Naive thymus-derived CD4-positive, alpha-beta T cell (primary cell): ENCODE measurements around the gene DPEP1. TPM values are rescaled to one million over a fixed set of nuclear protein-coding genes. Genes with fewer than 3 reads are reported as not detected.

Source experiments
- ATAC-seq: fragments of 150-1000 bp; cut with Tn5 transposase; 2 replicates; pipeline ENCODE4 v1.10.0; 2021; ENCODE audit warnings: mild to moderate bottlenecking, moderate library complexity
- CTCF ChIA-PET: fragments of 350-600 bp; sonication (Branson Sonifier 250); formaldehyde crosslinking; loops from one replicate; lab custom pipeline; 2021; ENCODE audit warnings: antibody characterized with exemption; lab: Charles Lee
- POLR2A ChIA-PET: fragments of 350-600 bp; sonication (Branson Sonifier 250); formaldehyde crosslinking; loops from one replicate; lab custom pipeline; 2021; ENCODE audit warnings: antibody characterized with exemption, inconsistent platforms; lab: Charles Lee
- DNase-seq, 9 donors: peaks; one replicate each; pipeline versions ENCODE4 v3.0.0 to v3.0.0-alpha.2; 2020 to 2022; ENCODE audit warnings: mixed read lengths in 1 of 9
- H3K27ac ChIP-seq: one replicate; pipeline ENCODE4 v1.7.0; 2013; ENCODE audit warnings: mild to moderate bottlenecking, low read depth, low read length, moderate library complexity
- H3K27me3 ChIP-seq, 2 donors: one replicate each; pipeline ENCODE4 v1.7.0; 2013; ENCODE audit warnings: low read length in 2 of 2, mild to moderate bottlenecking in 2 of 2, moderate library complexity in 2 of 2; ENCODE audit not compliant: control insufficient read depth in 2 of 2, insufficient read depth in 2 of 2
- H3K36me3 ChIP-seq, 3 experiments: 1 replicate in 2 of 3; 2 replicates in 1 of 3; pipeline ENCODE4 v1.7.0; 2013; ENCODE audit warnings: low read length in 3 of 3, mild to moderate bottlenecking in 3 of 3, moderate library complexity in 1 of 3; ENCODE audit not compliant: insufficient read depth in 3 of 3, control insufficient read depth in 2 of 3
- H3K4me1 ChIP-seq, 2 donors: one replicate each; pipeline ENCODE4 v1.7.0; 2013; ENCODE audit warnings: low read length in 2 of 2, mild to moderate bottlenecking in 2 of 2, moderate library complexity in 1 of 2; ENCODE audit not compliant: control insufficient read depth in 2 of 2, insufficient read depth in 2 of 2
- H3K4me3 ChIP-seq: 2 replicates; pipeline ENCODE4 v1.7.0; 2013; ENCODE audit warnings: mild to moderate bottlenecking, low read length
- H3K9me3 ChIP-seq, 3 experiments: 1 replicate in 2 of 3; 2 replicates in 1 of 3; pipeline ENCODE4 v1.7.0; 2013; ENCODE audit warnings: low read length in 3 of 3; ENCODE audit not compliant: control insufficient read depth in 2 of 3
- H3K27ac Mint-ChIP-seq, 9 donors: one replicate each; pipeline ENCODE4 v1.8.0; 2020 to 2022; ENCODE audit warnings: mixed read lengths in 9 of 9, mild to moderate bottlenecking in 8 of 9, moderate library complexity in 5 of 9, inconsistent platforms in 2 of 9
- H3K27me3 Mint-ChIP-seq, 5 donors: one replicate each; pipeline ENCODE4 v1.8.0; 2021 to 2022; ENCODE audit warnings: mixed read lengths in 5 of 5, mild to moderate bottlenecking in 1 of 5
- H3K36me3 Mint-ChIP-seq, 5 donors: one replicate each; pipeline ENCODE4 v1.8.0; 2020 to 2022; ENCODE audit warnings: mixed read lengths in 5 of 5, mild to moderate bottlenecking in 3 of 5, inconsistent platforms in 1 of 5
- H3K4me1 Mint-ChIP-seq, 7 donors: one replicate each; pipeline ENCODE4 v1.8.0; 2020 to 2022; ENCODE audit warnings: mixed read lengths in 7 of 7, mild to moderate bottlenecking in 3 of 7, inconsistent platforms in 1 of 7
- H3K4me3 Mint-ChIP-seq, 10 donors: one replicate each; pipeline ENCODE4 v1.8.0; 2020 to 2022; ENCODE audit warnings: mild to moderate bottlenecking in 10 of 10, mixed read lengths in 10 of 10, moderate library complexity in 6 of 10, inconsistent platforms in 2 of 10
- H3K9me3 Mint-ChIP-seq, 11 donors: one replicate each; pipeline ENCODE4 v1.8.0; 2020 to 2022; ENCODE audit warnings: mixed read lengths in 11 of 11, mild to moderate bottlenecking in 4 of 11, inconsistent platforms in 1 of 11, moderate library complexity in 1 of 11
- intact Hi-C, 2 donors: fragments of 100-400 bp; cut with micrococcal nuclease; formaldehyde crosslinking; loops; one replicate each; pipeline ENCODE4 v1.15.1; 2023
- polyA plus RNA-seq, 2 donors: library from polyadenylated mRNA; unstranded; fragments of 300-500 nt; fragmentation: Illumina TruSeq; gene quantifications; one replicate each; pipeline ENCODE4 v1.2.3, GENCODE V29; 2021
- total RNA-seq, 6 experiments: library from RNA in 5 of 6; stranded (reverse) in 5 of 6; gene quantifications; 1 replicate in 5 of 6; 2 replicates in 1 of 6; pipeline ENCODE4 v1.2.3 and lab custom pipeline; 2021 to 2026

The DPEP1 gene
- total and polyA plus RNA-seq, 7 experiments from 2014 or later, result not detected

DNA sequence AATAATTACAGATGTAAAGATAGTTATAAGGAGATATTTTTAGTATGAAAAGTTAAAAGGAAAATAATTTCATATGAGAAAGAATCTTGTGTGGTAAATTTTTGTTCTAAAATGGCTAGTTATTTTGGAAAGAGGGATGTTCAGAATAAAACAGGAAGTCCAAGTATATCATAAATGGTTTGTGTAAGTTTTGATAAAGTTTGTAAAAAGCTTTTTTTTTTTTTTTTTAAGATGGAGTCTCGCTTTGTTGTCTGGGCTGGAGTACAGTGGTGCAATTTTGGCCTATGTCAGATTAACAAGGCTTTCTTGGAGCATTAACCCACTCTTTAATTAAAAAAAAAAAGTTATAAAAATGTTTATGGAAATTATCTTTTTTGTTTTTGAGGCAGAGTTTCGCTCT lies 64.8 kb downstream of the DPEP1 start:
- Histone ChIP-seq H3K36me3 (no peaks in the 10 kb centered on the region), H3K4me1 (no peaks in the 10 kb centered on the region), H3K9me3 (no peaks in the 10 kb centered on the region), H3K4me3 (no peak overlapping the region), H3K27me3 (no peaks in the 10 kb centered on the region), H3K27ac (no peak overlapping the region)
- CTCF ChIA-PET, result interaction anchor here (0.6 to 1.2 kb wide), 3 partner anchors 22 to 682 kb away, joined by 3 to 6 read pairs (median 3); no protein-coding TSS in a partner anchor
- Mint-ChIP-seq H3K36me3 (peaks cover 0 to 7% (median 0%) of the 10 kb centered on the region in 5 donors), H3K4me3 (no peak overlapping the region), H3K27ac (no peak overlapping the region), H3K27me3 (no peaks in the 10 kb centered on the region), H3K4me1 (no peaks in the 10 kb centered on the region), H3K9me3 (peaks cover 0 to 7% (median 0%) of the 10 kb centered on the region in 11 donors)
- DNase-seq, result no peak
- POLR2A ChIA-PET, result interaction anchor here (0.6 to 0.7 kb wide), 3 partner anchors 24 to 120 kb away, joined by 3 read pairs; no protein-coding TSS in a partner anchor
- intact Hi-C loops, result no loop called here
- no peak for ATAC-seq

DNA sequence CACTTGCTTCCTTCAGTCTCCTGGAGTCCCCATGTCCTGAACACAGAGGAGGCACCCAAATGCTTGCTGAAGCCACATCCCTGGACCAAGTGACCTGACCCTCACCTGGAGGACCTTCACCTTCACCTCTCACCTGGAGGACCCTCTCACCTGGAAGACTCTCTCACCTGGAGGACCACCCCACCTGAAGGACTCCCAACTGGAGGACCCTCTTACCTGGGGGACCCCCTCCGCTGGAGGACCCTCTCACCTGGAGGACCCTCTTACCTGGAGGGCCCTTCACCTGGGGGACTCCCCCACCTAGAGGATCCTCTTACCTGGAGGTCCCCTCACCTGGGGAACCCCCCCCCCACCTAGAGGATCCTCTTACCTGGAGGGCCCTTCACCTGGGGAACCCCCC lies 72.5 kb downstream of the DPEP1 start:
- Mint-ChIP-seq H3K9me3 (peaks cover 0 to 6% (median 0%) of the 10 kb centered on the region in 11 donors), H3K27me3 (no peaks in the 10 kb centered on the region), H3K36me3 (peaks cover 0 to 15% (median 0%) of the 10 kb centered on the region in 5 donors), H3K4me1 (peaks cover 9 to 18% (median 17%) of the 10 kb centered on the region in 7 donors), H3K27ac (peak overlapping the region in 7 of 9 donors; percentile 10 to 89 (median 56)), H3K4me3 (peak overlapping the region; percentile 47 to 96 (median 90))
- Histone ChIP-seq H3K27ac (peak overlapping the region; percentile 93), H3K9me3 (no peaks in the 10 kb centered on the region), H3K4me3 (no peak overlapping the region), H3K36me3 (peaks cover 0 to 19% (median 0%) of the 10 kb centered on the region in 3 experiments), H3K27me3 (no peaks in the 10 kb centered on the region), H3K4me1 (peaks cover 0 to 7% of the 10 kb centered on the region in 2 donors)
- CTCF ChIA-PET, result interaction anchor here (0.6 to 1.4 kb wide), 4 partner anchors 14 to 92 kb away, joined by 3 to 10 read pairs (median 6); no protein-coding TSS in a partner anchor
- ATAC-seq, result no peak
- POLR2A ChIA-PET, result interaction anchor here (0.9 to 2.4 kb wide), 5 partner anchors 13 to 187 kb away, joined by 3 to 21 read pairs (median 4); partner anchors contain the start of genes SPATA2L and TCF25
- intact Hi-C loops, result loop anchor here (1.0 to 5.0 kb wide), 7 partner anchors 14 to 515 kb away; partner anchors contain the start of genes CDH15 (in 1 of the 2), CHMP1A (in 1 of the 2), RPL13 (in 1 of the 2) and SPATA33 (in 1 of the 2)
- DNase-seq, result no peak

DNA sequence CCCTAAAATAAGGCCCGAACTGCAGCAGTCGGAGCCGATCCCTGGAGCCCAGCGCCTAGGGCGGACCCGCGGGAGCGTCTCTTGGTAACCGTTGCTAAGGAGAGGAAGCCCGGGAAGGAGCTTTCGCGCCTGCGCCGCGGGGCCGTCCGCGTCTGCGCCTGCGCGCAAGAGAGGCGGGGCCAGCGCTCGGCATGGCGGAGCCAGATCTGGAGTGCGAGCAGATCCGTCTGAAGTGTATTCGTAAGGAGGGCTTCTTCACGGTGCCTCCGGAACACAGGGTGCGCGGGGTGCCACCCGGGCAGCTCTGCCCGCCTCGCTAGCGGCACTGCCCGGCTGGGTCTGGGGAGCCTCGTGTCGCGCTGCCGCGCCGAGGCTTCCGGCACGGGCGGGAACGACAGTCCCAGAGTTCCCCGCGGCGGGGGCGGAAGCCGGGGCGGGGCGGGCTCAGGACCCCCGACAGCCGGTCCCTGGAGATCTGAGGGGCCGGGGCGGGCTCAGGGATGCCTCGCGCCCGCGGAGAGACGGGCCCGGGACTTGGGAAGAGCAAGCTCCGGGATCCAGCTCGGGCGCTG lies 73.2 kb downstream of the DPEP1 start, which contains the start of gene CDK10:
TSS of gene CDK10 (plus strand) at position 170 of the 572 bp plus-strand sequence. CDS start at position 192, 22 bp downstream.
- Mint-ChIP-seq H3K9me3 (peaks cover 0 to 6% (median 0%) of the 10 kb centered on the region in 11 donors), H3K27ac (peak within 1 kb of the TSS; percentile 80 to 95 (median 92)), H3K27me3 (no peaks in the 10 kb centered on the region), H3K36me3 (peaks cover 0 to 15% (median 0%) of the 10 kb centered on the region in 5 donors), H3K4me3 (peak within 1 kb of the TSS; percentile 86 to 96 (median 92)), H3K4me1 (peaks cover 9 to 18% (median 17%) of the 10 kb centered on the region in 7 donors)
- ChIA-PET POLR2A (interaction anchor here (0.6 to 2.4 kb wide), 10 partner anchors 12 to 473 kb away, joined by 3 to 21 read pairs (median 3); partner anchors contain the start of genes CHMP1A, SPATA2L, SPATA33 and TCF25), CTCF (interaction anchor here (0.7 to 1.4 kb wide), 2 partner anchors 13 to 19 kb away, joined by 5 to 10 read pairs; no protein-coding TSS in a partner anchor)
- Histone ChIP-seq H3K9me3 (no peaks in the 10 kb centered on the region), H3K27me3 (no peaks in the 10 kb centered on the region), H3K36me3 (peaks cover 0 to 23% (median 0%) of the 10 kb centered on the region in 3 experiments), H3K4me3 (peak within 1 kb of the TSS; percentile 96), H3K27ac (peak within 1 kb of the TSS; percentile 93), H3K4me1 (peaks cover 0 to 7% of the 10 kb centered on the region in 2 donors)
- intact Hi-C loops, result loop anchor here (1.0 to 5.0 kb wide), 7 partner anchors 14 to 516 kb away; partner anchors contain the start of genes CDH15 (in 1 of the 2), CHMP1A (in 1 of the 2), RPL13 (in 1 of the 2) and SPATA33 (in 1 of the 2)
- ATAC-seq (peak; percentile 90), DNase-seq (peak; percentile 80 to 97 (median 89))

DNA sequence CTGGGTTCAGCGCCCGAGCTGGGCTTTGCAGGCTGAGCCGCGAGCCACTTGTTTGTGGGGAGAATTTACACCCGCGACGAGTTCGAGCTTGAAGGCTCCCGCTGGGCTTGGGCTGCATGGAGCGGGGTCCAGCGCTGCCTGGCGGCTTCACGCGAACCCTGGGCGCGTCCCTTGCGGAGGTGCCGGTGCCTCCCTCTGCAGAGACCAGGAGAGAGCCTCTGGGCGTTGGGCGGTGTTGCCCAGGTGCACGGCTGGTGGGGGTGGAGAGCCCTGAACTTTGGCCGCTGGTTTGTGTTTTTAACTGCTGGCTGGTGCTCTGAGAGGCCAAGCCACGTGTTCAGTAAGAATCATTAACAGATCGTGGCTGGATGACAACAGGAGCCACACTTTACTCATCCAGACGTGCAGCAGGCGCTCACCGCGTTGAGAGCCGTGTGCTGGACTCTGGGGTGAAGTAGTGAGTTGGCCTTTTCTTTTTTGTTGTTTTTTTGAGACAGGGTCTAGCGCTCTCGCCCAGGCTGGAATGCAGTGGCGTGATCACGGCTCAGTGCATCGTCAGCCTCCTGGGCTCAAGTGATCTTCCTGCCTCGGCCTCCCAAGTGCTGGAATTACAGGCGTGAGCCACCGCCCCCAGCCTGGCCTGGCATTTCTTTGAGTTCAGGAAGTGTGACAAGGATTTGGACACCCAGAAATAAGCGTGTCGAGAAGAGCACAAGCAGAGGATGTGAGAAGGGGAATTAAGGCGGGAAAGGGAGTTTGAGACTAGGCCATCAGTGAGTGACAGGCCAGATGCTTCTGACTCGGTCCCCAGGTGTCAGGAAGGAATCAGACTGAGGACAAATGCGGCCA lies 73.9 kb downstream of the DPEP1 start:
- Mint-ChIP-seq H3K4me1 (peaks cover 9 to 18% (median 17%) of the 10 kb centered on the region in 7 donors), H3K9me3 (peaks cover 0 to 4% (median 0%) of the 10 kb centered on the region in 11 donors), H3K27ac (peak overlapping the region in 7 of 9 donors; percentile 8 to 90 (median 77)), H3K36me3 (peaks cover 0 to 12% (median 0%) of the 10 kb centered on the region in 5 donors), H3K4me3 (peak overlapping the region; percentile 73 to 93 (median 86)), H3K27me3 (no peaks in the 10 kb centered on the region)
- Histone ChIP-seq H3K4me1 (peaks cover 0 to 7% of the 10 kb centered on the region in 2 donors), H3K9me3 (no peaks in the 10 kb centered on the region), H3K36me3 (peaks cover 0 to 31% (median 2%) of the 10 kb centered on the region in 3 experiments), H3K27ac (peak overlapping the region; percentile 93), H3K4me3 (peak overlapping the region; percentile 96), H3K27me3 (no peaks in the 10 kb centered on the region)
- ATAC-seq (no peak), DNase-seq (no peak)
- intact Hi-C loops, result loop anchor here in 1 of 2 donors (2.0 to 5.0 kb wide), 2 partner anchors 185 to 517 kb away; partner anchors contain the start of genes CDH15 and TCF25
- ChIA-PET POLR2A (interaction anchor here (0.6 to 2.4 kb wide), 10 partner anchors 11 to 473 kb away, joined by 3 to 21 read pairs (median 3); partner anchors contain the start of genes CHMP1A, SPATA2L, SPATA33 and TCF25), CTCF (interaction anchor here (0.5 to 1.4 kb wide), 2 partner anchors 13 to 16 kb away, joined by 7 to 10 read pairs; no protein-coding TSS in a partner anchor)

Other genes starting within 250 kb of the DPEP1 start
- 100 to 1,000 TPM; 178 to 254 (median 240) TPM for gene ANKRD11, start 123.1 kb upstream of the DPEP1 start, total RNA-seq
- 10 to 100 TPM in 1 of 2 donors, 1 to 10 TPM in 1; 8.7 to 28.4 TPM for gene ANKRD11, start 123.1 kb upstream of the DPEP1 start, polyA plus RNA-seq
- 100 to 1,000 TPM; 129 to 181 (median 170) TPM for gene SPG7, start 105.2 kb upstream of the DPEP1 start, total RNA-seq
- gene SPG7, start 105.2 kb upstream of the DPEP1 start, polyA plus RNA-seq, result 10 to 100 TPM; 48.6 to 56.6 TPM
- gene RPL13, start 53.0 kb upstream of the DPEP1 start, total RNA-seq, result 1,000 to 10,000 TPM; 2,239 to 5,631 (median 5,332) TPM
- 1,000 to 10,000 TPM; 6,375 to 8,810 TPM for gene RPL13, start 53.0 kb upstream of the DPEP1 start, polyA plus RNA-seq
- 1 to 10 TPM in 1 of 5 experiments, under 1 TPM in 1, not detected in 3; 0.39 to 5.2 TPM for gene CPNE7, start 37.9 kb upstream of the DPEP1 start, total RNA-seq
- gene CPNE7, start 37.9 kb upstream of the DPEP1 start, polyA plus RNA-seq, result not detected
- 10 to 100 TPM; 64.4 to 99.0 (median 65.9) TPM for gene CHMP1A, start 44.1 kb downstream of the DPEP1 start, total RNA-seq
- 10 to 100 TPM; 54.7 to 61.6 TPM for gene CHMP1A, start 44.1 kb downstream of the DPEP1 start, polyA plus RNA-seq
- 10 to 100 TPM in 2 of 5 experiments, 1 to 10 TPM in 3; 6.4 to 17.0 (median 7.9) TPM for gene SPATA33, start 44.2 kb downstream of the DPEP1 start, total RNA-seq
- gene SPATA33, start 44.2 kb downstream of the DPEP1 start, polyA plus RNA-seq, result 1 to 10 TPM; 2.4 to 2.6 TPM
- gene CDK10, start 73.0 kb downstream of the DPEP1 start, total RNA-seq, result 100 to 1,000 TPM in 3 of 5 experiments, 10 to 100 TPM in 2; 91.5 to 150 (median 102) TPM
- gene CDK10, start 73.0 kb downstream of the DPEP1 start, polyA plus RNA-seq, result 10 to 100 TPM; 32.8 to 68.4 TPM
- 10 to 100 TPM in 3 of 5 experiments, 1 to 10 TPM in 2; 8.4 to 32.2 (median 12.0) TPM for gene SPATA2L, start 88.1 kb downstream of the DPEP1 start, total RNA-seq
- 10 to 100 TPM in 1 of 2 donors, 1 to 10 TPM in 1; 7.0 to 12.4 TPM for gene SPATA2L, start 88.1 kb downstream of the DPEP1 start, polyA plus RNA-seq
- gene VPS9D1, start 107.3 kb downstream of the DPEP1 start, total RNA-seq, result 10 to 100 TPM; 11.2 to 28.9 (median 13.3) TPM
- 1 to 10 TPM in 1 of 2 donors, under 1 TPM in 1; 0.93 to 1.5 TPM for gene VPS9D1, start 107.3 kb downstream of the DPEP1 start, polyA plus RNA-seq
- 100 to 1,000 TPM in 4 of 5 experiments, 10 to 100 TPM in 1; 75.4 to 160 (median 137) TPM for gene ZNF276, start 107.9 kb downstream of the DPEP1 start, total RNA-seq
- 10 to 100 TPM; 17.0 to 65.1 TPM for gene ZNF276, start 107.9 kb downstream of the DPEP1 start, polyA plus RNA-seq
- gene FANCA, start 203.0 kb downstream of the DPEP1 start, total RNA-seq, result 100 to 1,000 TPM in 1 of 5 experiments, 10 to 100 TPM in 1, 1 to 10 TPM in 3; 3.5 to 111 (median 7.9) TPM
- gene FANCA, start 203.0 kb downstream of the DPEP1 start, polyA plus RNA-seq, result 1 to 10 TPM in 1 of 2 donors, under 1 TPM in 1; 0.59 to 3.4 TPM
- gene SPIRE2, start 214.8 kb downstream of the DPEP1 start, total RNA-seq, result 1 to 10 TPM; 1.2 to 3.5 (median 3.0) TPM
- under 1 TPM; 0.32 to 0.35 TPM for gene SPIRE2, start 214.8 kb downstream of the DPEP1 start, polyA plus RNA-seq